ENCODE data around the gene RFX7.

Gene RFX7

DNA sequence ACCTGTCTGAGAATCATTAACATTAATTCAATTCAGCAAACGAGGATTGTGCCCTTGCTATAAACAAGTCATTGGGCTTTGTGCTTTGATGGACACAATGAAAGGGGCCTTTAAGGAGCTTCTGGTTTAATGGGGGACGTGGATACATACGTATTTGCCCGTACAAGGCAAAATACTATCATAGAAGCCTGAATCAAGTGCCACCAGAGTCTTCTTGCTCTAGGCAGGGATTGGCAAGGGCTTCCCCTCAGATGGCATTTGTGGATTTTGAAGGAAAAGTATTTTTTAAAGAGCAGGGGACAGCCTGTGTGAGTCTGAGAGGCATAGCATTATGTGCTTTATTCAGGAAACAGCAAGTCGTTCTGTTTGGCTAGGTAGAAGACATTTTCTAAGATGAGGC is 166.6 kb downstream of the RFX7 start:
- Histone ChIP-seq H3F3A (ENCODE audit: low read depth) (no peaks in the 10 kb centered on the region), H2AFZ (ENCODE audit: low read length) (no peak overlapping the region), H3K4me2 (ENCODE audit: low read depth, low read length, poor library complexity, severe bottlenecking) (no peak overlapping the region), H3K9me2 (replicated peaks; ENCODE audit: low read depth, low read length) (no peaks in the 10 kb centered on the region), H3K9me3 (ENCODE audit: insufficient read depth, low read depth, low read length) (no peaks in the 10 kb centered on the region), H3K4me3 (ENCODE audit: low read length, poor library complexity, severe bottlenecking) (no peak overlapping the region), H3K36me3 (ENCODE audit: insufficient read depth, low read length) (no peaks in the 10 kb centered on the region), H3K4me1 (ENCODE audit: insufficient read depth, low read length, poor library complexity, severe bottlenecking) (no peaks in the 10 kb centered on the region), H4K20me1 (ENCODE audit: insufficient read depth, low read length, poor library complexity, severe bottlenecking) (no peaks in the 10 kb centered on the region), H3K79me2 (ENCODE audit: insufficient read depth, low read length) (no peaks in the 10 kb centered on the region), H3K9ac (ENCODE audit: low read depth, low read length, poor library complexity, severe bottlenecking) (no peak overlapping the region), H3K27me3 (ENCODE audit: insufficient read depth, low read length, poor library complexity, severe bottlenecking) (no peaks in the 10 kb centered on the region)
- TF ChIP-seq, protein P1, sequence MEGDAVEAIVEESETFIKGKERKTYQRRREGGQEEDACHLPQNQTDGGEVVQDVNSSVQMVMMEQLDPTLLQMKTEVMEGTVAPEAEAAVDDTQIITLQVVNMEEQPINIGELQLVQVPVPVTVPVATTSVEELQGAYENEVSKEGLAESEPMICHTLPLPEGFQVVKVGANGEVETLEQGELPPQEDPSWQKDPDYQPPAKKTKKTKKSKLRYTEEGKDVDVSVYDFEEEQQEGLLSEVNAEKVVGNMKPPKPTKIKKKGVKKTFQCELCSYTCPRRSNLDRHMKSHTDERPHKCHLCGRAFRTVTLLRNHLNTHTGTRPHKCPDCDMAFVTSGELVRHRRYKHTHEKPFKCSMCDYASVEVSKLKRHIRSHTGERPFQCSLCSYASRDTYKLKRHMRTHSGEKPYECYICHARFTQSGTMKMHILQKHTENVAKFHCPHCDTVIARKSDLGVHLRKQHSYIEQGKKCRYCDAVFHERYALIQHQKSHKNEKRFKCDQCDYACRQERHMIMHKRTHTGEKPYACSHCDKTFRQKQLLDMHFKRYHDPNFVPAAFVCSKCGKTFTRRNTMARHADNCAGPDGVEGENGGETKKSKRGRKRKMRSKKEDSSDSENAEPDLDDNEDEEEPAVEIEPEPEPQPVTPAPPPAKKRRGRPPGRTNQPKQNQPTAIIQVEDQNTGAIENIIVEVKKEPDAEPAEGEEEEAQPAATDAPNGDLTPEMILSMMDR (conservative IDR thresholded peaks at IDR 0.05; ENCODE audit: low read length), result no peak
- TF ChIP-seq EZH2phosphoT487 (IDR thresholded peaks at IDR 0.05; ENCODE audit: borderline replicate concordance), result no peak

DNA sequence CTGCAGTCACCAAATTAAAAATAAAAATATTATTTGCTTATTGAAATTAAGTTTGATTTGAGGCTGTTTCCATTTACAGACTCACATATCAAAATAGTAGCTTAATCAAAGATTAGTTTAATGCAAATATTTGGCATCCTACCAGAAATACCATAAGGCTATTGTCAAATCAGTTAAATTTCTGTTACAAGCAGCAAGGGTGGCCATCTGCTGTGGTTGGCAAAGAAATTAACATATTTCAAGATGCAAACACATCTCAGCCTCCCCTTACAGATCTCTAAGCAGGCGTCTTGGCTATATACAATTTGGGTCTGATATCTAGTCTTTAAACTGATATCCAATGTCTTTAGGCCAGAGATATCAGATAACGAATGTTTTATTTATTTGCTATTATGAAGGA is 167.0 kb downstream of the RFX7 start:
- H3K9me2 ChIP-seq (replicated peaks; ENCODE audit: low read depth, low read length), result no peaks in the 10 kb centered on the region
- no peaks in the 10 kb centered on the region for H3K36me3 ChIP-seq (ENCODE audit: insufficient read depth, low read length)
- no peaks in the 10 kb centered on the region for H3F3A ChIP-seq (ENCODE audit: low read depth)
- no peaks in the 10 kb centered on the region for H4K20me1 ChIP-seq (ENCODE audit: insufficient read depth, low read length, poor library complexity, severe bottlenecking)
- TF ChIP-seq EZH2phosphoT487 (IDR thresholded peaks at IDR 0.05; ENCODE audit: borderline replicate concordance), result no peak
- TF ChIP-seq, protein P1 (conservative IDR thresholded peaks at IDR 0.05; ENCODE audit: low read length), result no peak
- H3K4me2 ChIP-seq (ENCODE audit: low read depth, low read length, poor library complexity, severe bottlenecking), result no peak overlapping the region
- no peak overlapping the region for H3K9ac ChIP-seq (ENCODE audit: low read depth, low read length, poor library complexity, severe bottlenecking)
- no peaks in the 10 kb centered on the region for H3K79me2 ChIP-seq (ENCODE audit: insufficient read depth, low read length)
- H2AFZ ChIP-seq (ENCODE audit: low read length), result no peak overlapping the region
- no peak overlapping the region for H3K4me3 ChIP-seq (ENCODE audit: low read length, poor library complexity, severe bottlenecking)
- no peaks in the 10 kb centered on the region for H3K27me3 ChIP-seq (ENCODE audit: insufficient read depth, low read length, poor library complexity, severe bottlenecking)
- H3K4me1 ChIP-seq (ENCODE audit: insufficient read depth, low read length, poor library complexity, severe bottlenecking), result no peaks in the 10 kb centered on the region
- no peaks in the 10 kb centered on the region for H3K9me3 ChIP-seq (ENCODE audit: insufficient read depth, low read depth, low read length)

DNA sequence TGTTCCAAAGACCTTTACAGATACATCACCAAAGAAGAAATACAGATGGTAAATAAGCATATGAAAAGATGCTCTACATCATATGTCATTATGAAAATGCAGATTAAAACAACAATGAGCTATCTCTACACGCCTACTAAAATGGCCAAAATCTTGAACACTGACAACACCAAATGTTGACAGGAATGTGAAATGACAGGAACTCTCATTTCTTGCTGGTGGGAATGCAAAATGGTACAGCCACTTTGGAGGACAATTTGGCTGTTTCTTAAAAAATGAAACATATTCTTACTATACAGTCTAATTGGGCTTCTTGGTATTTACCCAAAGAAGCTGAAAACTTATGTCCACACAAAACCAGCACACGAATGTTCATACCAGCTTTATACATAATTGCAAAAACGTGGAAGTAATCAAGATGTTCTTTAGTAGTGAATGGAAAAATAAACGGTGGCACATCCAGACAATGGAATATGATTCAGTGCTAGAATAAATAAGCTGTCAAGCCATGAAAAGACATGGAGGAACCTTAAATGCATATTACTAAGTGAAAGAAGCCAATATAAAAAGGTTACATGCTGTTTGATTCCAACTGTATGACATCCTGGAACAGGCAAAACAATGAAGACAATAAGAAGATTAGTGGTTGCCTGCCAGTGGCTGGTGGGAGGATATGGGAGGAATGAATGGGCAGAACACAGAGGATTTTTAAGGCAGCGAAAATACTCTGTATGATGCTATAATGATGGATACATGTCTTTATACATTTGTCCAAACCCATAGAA is 169.0 kb downstream of the RFX7 start:
- no peaks in the 10 kb centered on the region for H3K9me3 ChIP-seq (ENCODE audit: insufficient read depth, low read depth, low read length)
- no peaks in the 10 kb centered on the region for H3K27me3 ChIP-seq (ENCODE audit: insufficient read depth, low read length, poor library complexity, severe bottlenecking)
- no peak overlapping the region for H3K4me3 ChIP-seq (ENCODE audit: low read length, poor library complexity, severe bottlenecking)
- H3K36me3 ChIP-seq (ENCODE audit: insufficient read depth, low read length), result no peaks in the 10 kb centered on the region
- H3K79me2 ChIP-seq (ENCODE audit: insufficient read depth, low read length), result no peaks in the 10 kb centered on the region
- no peaks in the 10 kb centered on the region for H3K9me2 ChIP-seq (replicated peaks; ENCODE audit: low read depth, low read length)
- H2AFZ ChIP-seq (ENCODE audit: low read length), result no peak overlapping the region
- H3K9ac ChIP-seq (ENCODE audit: low read depth, low read length, poor library complexity, severe bottlenecking), result no peak overlapping the region
- H4K20me1 ChIP-seq (ENCODE audit: insufficient read depth, low read length, poor library complexity, severe bottlenecking), result no peaks in the 10 kb centered on the region
- H3F3A ChIP-seq (ENCODE audit: low read depth), result no peaks in the 10 kb centered on the region
- H3K4me2 ChIP-seq (ENCODE audit: low read depth, low read length, poor library complexity, severe bottlenecking), result no peak overlapping the region
- TF ChIP-seq, protein P1 (conservative IDR thresholded peaks at IDR 0.05; ENCODE audit: low read length), result no peak
- TF ChIP-seq EZH2phosphoT487 (IDR thresholded peaks at IDR 0.05; ENCODE audit: borderline replicate concordance), result no peak
- H3K4me1 ChIP-seq (ENCODE audit: insufficient read depth, low read length, poor library complexity, severe bottlenecking), result no peaks in the 10 kb centered on the region

All from Loucy (cell line).